SK-N-SH (cell line): ENCODE results near the gene SESTD1. TPM values are rescaled to one million over a fixed set of nuclear protein-coding genes. Genes with fewer than 3 reads are reported as not detected.
A peak's percentile ranks its signal among the peaks of the same experiment; 100 is the strongest.

ENCODE experiments used
- CTCF ChIA-PET: fragments of 300-600, 350-600 bp; formaldehyde crosslinking; extraction: SDS; loops from one replicate; lab custom pipeline; 2021; lab: Yijun Ruan, JAX
- POLR2A ChIA-PET: fragments of 350-600 bp; sonication (Branson Sonifier 250); formaldehyde crosslinking; extraction: SDS; loops from one replicate; lab custom pipeline; 2020; ENCODE audit warnings: antibody characterized with exemption, inconsistent platforms; lab: Yijun Ruan, JAX
- DNase-seq: peaks from one replicate; pipeline ENCODE4 v3.0.0; 2012
- H2AFZ ChIP-seq: fragments of 200-600 bp; sonication (generic); 2 replicates; pipeline ENCODE4 v1.8.1; 2016; ENCODE audit warnings: antibody characterized with exemption, mild to moderate bottlenecking, low read depth
- H3F3A ChIP-seq: fragments of 200-600 bp; sonication (generic); replicated peaks from 2 replicates; pipeline ENCODE3; 2016; ENCODE audit warnings: antibody characterized with exemption, mild to moderate bottlenecking; ENCODE audit not compliant: insufficient read depth
- H3K27ac ChIP-seq, 2 experiments: fragments of 200-500 bp in 1 of 2; fragments of 200-600 bp in 1 of 2; sonication (Bioruptor generic) in 1 of 2; sonication (generic), shearing (Covaris generic) in 1 of 2; 2 replicates each; pipeline versions ENCODE4 v1.5.1 to v1.6.1; 2014 to 2016; ENCODE audit warnings: low read depth in 2 of 2, inconsistent platforms in 1 of 2, low read length in 1 of 2, mild to moderate bottlenecking in 1 of 2, mixed read lengths in 1 of 2
- H3K27me3 ChIP-seq: fragments of 200-600 bp; sonication (generic), shearing (Covaris generic); 2 replicates; pipeline ENCODE4 v1.6.1; 2016; ENCODE audit warnings: mixed run types; ENCODE audit not compliant: insufficient read depth
- H3K36me3 ChIP-seq, 2 experiments: fragments of 200-500 bp in 1 of 2; fragments of 200-600 bp in 1 of 2; sonication (Bioruptor generic) in 1 of 2; sonication (generic) in 1 of 2; replicated peaks in 1 of 2; 2 replicates each; pipeline versions ENCODE3 to v1.5.1; 2014 to 2016; ENCODE audit warnings: low read length in 1 of 2, mild to moderate bottlenecking in 1 of 2; ENCODE audit not compliant: insufficient read depth in 2 of 2, control insufficient read depth in 1 of 2
- H3K4me1 ChIP-seq, 2 experiments: fragments of 200-500 bp in 1 of 2; fragments of 200-600 bp in 1 of 2; sonication (Bioruptor generic) in 1 of 2; sonication (generic), shearing (Covaris generic) in 1 of 2; 2 replicates each; pipeline versions ENCODE4 v1.5.1 to v1.6.1; 2014 to 2016; ENCODE audit warnings: low read depth in 1 of 2, low read length in 1 of 2, mixed run types in 1 of 2; ENCODE audit not compliant: insufficient read depth in 2 of 2, control insufficient read depth in 1 of 2
- H3K4me2 ChIP-seq: fragments of 200-600 bp; sonication (generic), shearing (Covaris generic); 2 replicates; pipeline ENCODE4 v1.6.1; 2017; ENCODE audit warnings: mixed run types
- H3K4me3 ChIP-seq, 2 experiments: fragments of 200-500 bp in 1 of 2; fragments of 200-600 bp in 1 of 2; sonication (Bioruptor generic) in 1 of 2; sonication (generic), shearing (Covaris generic) in 1 of 2; 2 replicates each; pipeline versions ENCODE4 v1.5.1 to v1.8.1; 2014 to 2016; ENCODE audit warnings: low read depth in 2 of 2, inconsistent platforms in 1 of 2, low read length in 1 of 2, mild to moderate bottlenecking in 1 of 2, mixed read lengths in 1 of 2, moderate library complexity in 1 of 2
- H3K79me2 ChIP-seq: fragments of 200-600 bp; sonication (generic); 2 replicates; pipeline ENCODE4 v1.8.1; 2017; ENCODE audit warnings: mild to moderate bottlenecking; ENCODE audit not compliant: insufficient read depth
- H3K9ac ChIP-seq: fragments of 200-600 bp; sonication (generic); 2 replicates; pipeline ENCODE4 v1.6.1; 2017; ENCODE audit warnings: mixed run types
- H3K9me2 ChIP-seq: fragments of 200-600 bp; sonication (generic); 2 replicates; pipeline ENCODE4 v1.6.1; 2017; ENCODE audit warnings: mixed run types
- H3K9me3 ChIP-seq: fragments of 200-600 bp; sonication (generic); 2 replicates; pipeline ENCODE4 v1.6.1; 2017; ENCODE audit warnings: mixed run types, mild to moderate bottlenecking, moderate library complexity
- H4K20me1 ChIP-seq: fragments of 200-600 bp; sonication (generic); 2 replicates; pipeline ENCODE4 v1.6.1; 2017; ENCODE audit warnings: mild to moderate bottlenecking, mixed run types; ENCODE audit not compliant: insufficient read depth
- CHD2 ChIP-seq: fragments of 150-350 bp; IDR thresholded peaks from 2 replicates; pipeline ENCODE4 v1.6.1; 2018; ENCODE audit warnings: low read length; ENCODE audit not compliant: partially characterized antibody
- EP300 ChIP-seq, 2 experiments: IDR thresholded peaks; 2 replicates each; pipeline versions ENCODE4 v1.4.0 to v1.6.1; 2012; ENCODE audit warnings: borderline replicate concordance in 1 of 2, low read depth in 1 of 2, low read length in 1 of 2
- FOSL2 ChIP-seq: IDR thresholded peaks from 2 replicates; pipeline ENCODE4 v1.4.0; 2012; ENCODE audit warnings: low read depth, mild to moderate bottlenecking, moderate library complexity, borderline replicate concordance
- FOXJ3 ChIP-seq: sonication (generic); formaldehyde crosslinking; IDR thresholded peaks from 2 replicates; pipeline ENCODE4 v1.5.1; 2020; ENCODE audit warnings: mild to moderate bottlenecking, missing genetic modification reagents
- FOXM1 ChIP-seq: IDR thresholded peaks from 2 replicates; pipeline ENCODE4 v1.4.0; 2012; ENCODE audit warnings: low read depth, mild to moderate bottlenecking
- GABPA ChIP-seq: IDR thresholded peaks from 2 replicates; pipeline ENCODE4 v1.4.0; 2012; ENCODE audit warnings: low read depth, mild to moderate bottlenecking
- JUND ChIP-seq: IDR thresholded peaks from 2 replicates; pipeline ENCODE4 v1.4.0; 2012
- MAX ChIP-seq: IDR thresholded peaks from 2 replicates; pipeline ENCODE4 v1.4.0; 2012; ENCODE audit warnings: low read depth
- MEF2A ChIP-seq: IDR thresholded peaks from 2 replicates; pipeline ENCODE4 v1.4.0; 2012; ENCODE audit warnings: low read depth, borderline replicate concordance
- NFIC ChIP-seq: IDR thresholded peaks from 2 replicates; pipeline ENCODE4 v1.4.0; 2012; ENCODE audit warnings: borderline replicate concordance
- NRF1 ChIP-seq: IDR thresholded peaks from 2 replicates; pipeline ENCODE4 v1.6.1; 2012; ENCODE audit warnings: low read depth, mild to moderate bottlenecking, low read length
- PBX3 ChIP-seq: IDR thresholded peaks from 2 replicates; pipeline ENCODE4; 2012
- POLR2AphosphoS5 ChIP-seq: IDR thresholded peaks from 2 replicates; pipeline ENCODE4 v1.6.1; 2012; ENCODE audit warnings: low read depth, low read length
- RCOR1 ChIP-seq: fragments of 150-350 bp; IDR thresholded peaks from 2 replicates; pipeline ENCODE4 v1.6.1; 2017; ENCODE audit warnings: antibody characterized with exemption, low read length
- RFX5 ChIP-seq: IDR thresholded peaks from 2 replicates; pipeline ENCODE4 v1.6.1; 2012; ENCODE audit warnings: mild to moderate bottlenecking, improper control_type of control experiment, low read length
- RXRA ChIP-seq: IDR thresholded peaks from 2 replicates; pipeline ENCODE4 v1.4.0; 2012; ENCODE audit warnings: low read depth, mild to moderate bottlenecking, borderline replicate concordance
- SMC3 ChIP-seq: IDR thresholded peaks from 2 replicates; pipeline ENCODE4 v1.6.1; 2012; ENCODE audit warnings: low read depth, low read length, improper control_type of control experiment
- TAF1 ChIP-seq: IDR thresholded peaks from 2 replicates; pipeline ENCODE4 v1.6.1; 2012; ENCODE audit warnings: low read depth, mild to moderate bottlenecking, low read length, moderate library complexity, borderline replicate concordance
- TCF12 ChIP-seq: IDR thresholded peaks from 2 replicates; pipeline ENCODE4 v1.4.0; 2012
- TEAD4 ChIP-seq: IDR thresholded peaks from 2 replicates; pipeline ENCODE4 v1.4.0; 2012; ENCODE audit warnings: mild to moderate bottlenecking, borderline replicate concordance; ENCODE audit not compliant: insufficient read depth
- YY1 ChIP-seq: IDR thresholded peaks from 2 replicates; pipeline ENCODE4 v1.4.0; 2012; ENCODE audit warnings: low read depth, mild to moderate bottlenecking
- WGBS: methylation state at CpG from one replicate; pipeline ENCODE4 v1.1.6; 2017; ENCODE audit warnings: low lambda C conversion rate; 5-methylcytosine and 5-hydroxymethylcytosine counted together
- polyA plus RNA-seq, 3 experiments: library from polyadenylated mRNA; depleted of rRNA; stranded (reverse); fragments of >200 nt; gene quantifications; 2 replicates each; pipeline ENCODE4 v1.2.3, GENCODE V29; 2012
- TF ChIP-seq, protein P1 (sequence below): IDR thresholded peaks from 2 replicates; pipeline ENCODE4 v1.4.0; 2012; ENCODE audit warnings: low read depth, borderline replicate concordance

Gene SESTD1
- polyA plus RNA-seq, 1 of the 3 experiments (the other 2 are of a cell fraction) = 4.6 TPM

DNA sequence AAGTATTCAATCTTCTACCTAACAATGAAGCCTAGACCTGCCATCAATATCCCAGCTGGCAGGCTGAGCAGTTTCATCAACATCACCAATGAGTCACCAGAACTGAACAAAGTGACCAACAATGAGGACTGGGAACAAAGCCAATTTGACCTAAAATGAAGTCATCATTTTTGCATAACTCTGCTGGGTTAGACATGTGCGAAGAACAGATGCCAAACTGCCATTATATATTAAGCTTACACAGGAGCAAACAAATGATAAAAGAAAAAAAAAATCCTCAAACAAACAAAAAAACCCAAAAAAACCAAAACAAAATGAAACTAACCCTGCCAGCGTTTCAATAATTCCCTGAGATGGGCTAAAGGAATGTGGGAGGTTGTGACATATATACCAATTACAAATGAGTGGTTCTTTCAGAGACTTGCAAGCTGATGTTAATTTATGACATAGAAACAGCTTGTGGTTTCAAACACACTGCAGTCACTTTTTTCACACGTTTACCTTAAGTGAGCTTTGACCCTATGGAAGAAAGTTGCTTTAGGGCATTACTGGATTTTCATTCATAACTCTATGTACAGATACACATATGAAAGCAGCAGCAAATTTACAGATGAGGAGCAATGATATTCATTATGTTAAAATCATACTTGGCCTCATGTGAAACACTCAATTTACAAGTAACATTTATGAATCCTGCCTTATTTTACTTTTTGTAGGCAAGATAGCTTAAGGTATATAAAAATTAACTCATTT is 157.8 kb downstream of the SESTD1 start:
- Histone ChIP-seq H3K4me2 (peak overlapping the region; percentile 1; the same call in 1 of the 2 replicates), H3K9me3 (no peaks in the 10 kb centered on the region), H3K4me1 (peaks cover 4 to 18% of the 10 kb centered on the region in 2 experiments; a peak in 3 of 4 replicates), H3K27ac (peak overlapping the region in 1 of 2 experiments; percentile 54), H3K4me3 (no peak overlapping the region), H3K79me2 (no peaks in the 10 kb centered on the region), H4K20me1 (no peaks in the 10 kb centered on the region), H3K9ac (peak overlapping the region; percentile 4; the same call in 1 of the 2 replicates), H3K36me3 (peaks cover 16 to 33% of the 10 kb centered on the region in 2 experiments), H3K27me3 (no peaks in the 10 kb centered on the region), H2AFZ (no peak overlapping the region), H3F3A (peaks cover 24% of the 10 kb centered on the region), H3K9me2 (no peaks in the 10 kb centered on the region)
- peak; percentile 3 for DNase-seq
- TF ChIP-seq RCOR1 (no peak), EP300 (IDR thresholded peaks at IDR 0.05; ENCODE audit: borderline replicate concordance in 1 of 2, low read depth in 1 of 2, low read length in 1 of 2) (peak; percentile 24 to 74; a peak in 3 of 4 replicates), PBX3 (peak; percentile 93; the same call in 1 of the 2 replicates), YY1 (peak; percentile 32; the same call in 1 of the 2 replicates), TCF12 (peak; percentile 92), POLR2AphosphoS5 (peak; percentile 54; the same call in 1 of the 2 replicates), NRF1 (no peak), FOSL2 (peak; percentile 92), FOXM1 (no peak), FOXJ3 (CRISPR knock-in tag) (no peak), JUND (peak; percentile 93), TEAD4 (peak; percentile 64; the same call in 1 of the 2 replicates), NFIC (peak; percentile 98), MAX (peak; percentile 81)
- WGBS = 7% methylated on average over 3 of the region's 3 CpGs
- ChIA-PET CTCF (interaction anchor here (1.1 to 2.6 kb wide), 2 partner anchors 23 to 346 kb away, joined by 3 to 11 read pairs; no protein-coding TSS in a partner anchor), POLR2A (interaction anchor here (0.9 kb wide), 1 partner anchor 25 kb away, joined by 3 read pairs; no protein-coding TSS in a partner anchor)

DNA sequence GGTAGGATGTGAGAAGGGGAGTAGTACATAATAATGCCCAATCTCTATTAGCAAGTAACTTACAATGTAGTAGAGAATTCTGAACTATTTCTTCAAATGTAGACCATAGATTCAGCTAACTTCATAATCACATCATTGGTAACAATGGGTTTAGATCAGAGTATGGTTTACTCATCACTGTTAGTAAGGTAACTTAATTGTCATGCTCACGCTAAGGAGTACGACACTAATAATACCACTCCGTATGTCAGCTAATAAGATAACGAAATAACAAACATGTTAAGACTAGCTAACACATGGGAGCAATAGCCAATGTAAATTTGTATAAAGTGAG is 158.3 kb downstream of the SESTD1 start:
- Histone ChIP-seq H3K4me1 (peaks cover 4 to 18% of the 10 kb centered on the region in 2 experiments; a peak in 3 of 4 replicates), H3K9me2 (no peaks in the 10 kb centered on the region), H3K27me3 (no peaks in the 10 kb centered on the region), H4K20me1 (no peaks in the 10 kb centered on the region), H3K9ac (no peak overlapping the region), H3F3A (peaks cover 24% of the 10 kb centered on the region), H3K79me2 (no peaks in the 10 kb centered on the region), H3K36me3 (peaks cover 16 to 31% of the 10 kb centered on the region in 2 experiments), H3K27ac (peak overlapping the region in 1 of 2 experiments; percentile 54; a peak in 3 of 4 replicates), H3K4me2 (no peak overlapping the region), H2AFZ (no peak overlapping the region), H3K9me3 (no peaks in the 10 kb centered on the region), H3K4me3 (no peak overlapping the region)
- CTCF ChIA-PET = interaction anchor here (0.7 to 2.6 kb wide), 3 partner anchors 14 to 345 kb away, joined by 3 to 11 read pairs (median 3); no protein-coding TSS in a partner anchor
- 74% methylated on average over 4 of the region's 4 CpGs for WGBS
- no peak for DNase-seq
- POLR2A ChIA-PET = no interaction called here
- TF ChIP-seq EP300 (IDR thresholded peaks at IDR 0.05; ENCODE audit: borderline replicate concordance in 1 of 2, low read depth in 1 of 2, low read length in 1 of 2) (no peak), RFX5 (no peak), TAF1 (no peak), NFIC (no peak), FOXM1 (no peak), CHD2 (no peak), SMC3 (no peak), RXRA (no peak), GABPA (no peak), RCOR1 (no peak), MEF2A (no peak), FOXJ3 (CRISPR knock-in tag) (no peak)
- TF ChIP-seq, protein P1, sequence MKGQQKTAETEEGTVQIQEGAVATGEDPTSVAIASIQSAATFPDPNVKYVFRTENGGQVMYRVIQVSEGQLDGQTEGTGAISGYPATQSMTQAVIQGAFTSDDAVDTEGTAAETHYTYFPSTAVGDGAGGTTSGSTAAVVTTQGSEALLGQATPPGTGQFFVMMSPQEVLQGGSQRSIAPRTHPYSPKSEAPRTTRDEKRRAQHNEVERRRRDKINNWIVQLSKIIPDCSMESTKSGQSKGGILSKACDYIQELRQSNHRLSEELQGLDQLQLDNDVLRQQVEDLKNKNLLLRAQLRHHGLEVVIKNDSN = no peak
